ENCODE data around the gene WASHC4.

Gene WASHC4

GRCh38 chr12:105212438-105212837 is 104.9 kb downstream of the WASHC4 start:
- Histone ChIP-seq H4K20me1 (ENCODE audit: insufficient read depth, low read length, poor library complexity, severe bottlenecking) (no peaks in the 10 kb centered on the region), H3K4me3 (ENCODE audit: low read length, poor library complexity, severe bottlenecking) (no peak overlapping the region), H3K9ac (ENCODE audit: low read depth, low read length, poor library complexity, severe bottlenecking) (no peak overlapping the region), H3K9me2 (replicated peaks; ENCODE audit: low read depth, low read length) (no peaks in the 10 kb centered on the region), H3K36me3 (ENCODE audit: insufficient read depth, low read length) (peaks cover 20% of the 10 kb centered on the region; the same call in 1 of the 2 replicates), H3K27me3 (ENCODE audit: insufficient read depth, low read length, poor library complexity, severe bottlenecking) (no peaks in the 10 kb centered on the region), H3K9me3 (ENCODE audit: insufficient read depth, low read depth, low read length) (no peaks in the 10 kb centered on the region), H3K4me2 (ENCODE audit: low read depth, low read length, poor library complexity, severe bottlenecking) (no peak overlapping the region), H3F3A (ENCODE audit: low read depth) (no peaks in the 10 kb centered on the region), H3K79me2 (ENCODE audit: insufficient read depth, low read length) (no peaks in the 10 kb centered on the region), H2AFZ (ENCODE audit: low read length) (no peak overlapping the region), H3K4me1 (ENCODE audit: insufficient read depth, low read length, poor library complexity, severe bottlenecking) (no peaks in the 10 kb centered on the region)
- no peak for TF ChIP-seq CTCF (conservative IDR thresholded peaks at IDR 0.05; ENCODE audit: low read length)
- TF ChIP-seq EZH2phosphoT487 (IDR thresholded peaks at IDR 0.05; ENCODE audit: borderline replicate concordance), result no peak

- H3K79me2 ChIP-seq (ENCODE audit: insufficient read depth, low read length), result no peaks in the 10 kb centered on the region
- no peaks in the 10 kb centered on the region for H3F3A ChIP-seq (ENCODE audit: low read depth)
- H3K9ac ChIP-seq (ENCODE audit: low read depth, low read length, poor library complexity, severe bottlenecking), result no peak overlapping the region
- no peak overlapping the region for H2AFZ ChIP-seq (ENCODE audit: low read length)
- H3K4me1 ChIP-seq (ENCODE audit: insufficient read depth, low read length, poor library complexity, severe bottlenecking), result peaks cover 4% of the 10 kb centered on the region
- H3K9me2 ChIP-seq (replicated peaks; ENCODE audit: low read depth, low read length), result no peaks in the 10 kb centered on the region
- H3K4me3 ChIP-seq (ENCODE audit: low read length, poor library complexity, severe bottlenecking), result no peak overlapping the region
- no peaks in the 10 kb centered on the region for H4K20me1 ChIP-seq (ENCODE audit: insufficient read depth, low read length, poor library complexity, severe bottlenecking)
- TF ChIP-seq EZH2phosphoT487 (IDR thresholded peaks at IDR 0.05; ENCODE audit: borderline replicate concordance), result no peak
- no peak for TF ChIP-seq CTCF (conservative IDR thresholded peaks at IDR 0.05; ENCODE audit: low read length)
- H3K27me3 ChIP-seq (ENCODE audit: insufficient read depth, low read length, poor library complexity, severe bottlenecking), result no peaks in the 10 kb centered on the region
- peaks cover 26% of the 10 kb centered on the region; the same call in 1 of the 2 replicates for H3K36me3 ChIP-seq (ENCODE audit: insufficient read depth, low read length)
- H3K4me2 ChIP-seq (ENCODE audit: low read depth, low read length, poor library complexity, severe bottlenecking), result no peak overlapping the region
- no peaks in the 10 kb centered on the region for H3K9me3 ChIP-seq (ENCODE audit: insufficient read depth, low read depth, low read length)
Measured at GRCh38 chr12:105214148-105214547, 106.6 kb downstream of the WASHC4 start.

GRCh38 chr12:105214670-105215375 is 107.3 kb downstream of the WASHC4 start:
- Histone ChIP-seq H3K9me2 (replicated peaks; ENCODE audit: low read depth, low read length) (no peaks in the 10 kb centered on the region), H3K4me3 (ENCODE audit: low read length, poor library complexity, severe bottlenecking) (no peak overlapping the region), H4K20me1 (ENCODE audit: insufficient read depth, low read length, poor library complexity, severe bottlenecking) (no peaks in the 10 kb centered on the region), H3K79me2 (ENCODE audit: insufficient read depth, low read length) (no peaks in the 10 kb centered on the region), H3K27me3 (ENCODE audit: insufficient read depth, low read length, poor library complexity, severe bottlenecking) (no peaks in the 10 kb centered on the region), H3K9ac (ENCODE audit: low read depth, low read length, poor library complexity, severe bottlenecking) (no peak overlapping the region), H3K4me1 (ENCODE audit: insufficient read depth, low read length, poor library complexity, severe bottlenecking) (peaks cover 7% of the 10 kb centered on the region), H3K9me3 (ENCODE audit: insufficient read depth, low read depth, low read length) (no peaks in the 10 kb centered on the region), H3K4me2 (ENCODE audit: low read depth, low read length, poor library complexity, severe bottlenecking) (no peak overlapping the region), H3F3A (ENCODE audit: low read depth) (no peaks in the 10 kb centered on the region), H3K36me3 (ENCODE audit: insufficient read depth, low read length) (peaks cover 26% of the 10 kb centered on the region; the same call in 1 of the 2 replicates), H2AFZ (ENCODE audit: low read length) (no peak overlapping the region)
- TF ChIP-seq CTCF (conservative IDR thresholded peaks at IDR 0.05; ENCODE audit: low read length) (no peak), EZH2phosphoT487 (IDR thresholded peaks at IDR 0.05; ENCODE audit: borderline replicate concordance) (no peak)
